WTC11 (cell line): Measurements from ENCODE around the gene TH. TPM values are rescaled to one million over a fixed set of nuclear protein-coding genes. Genes with fewer than 3 reads are reported as not detected.

Experiments used
- ATAC-seq: fragments of 200-7000 bp; cut with Tn5 transposase; 2 replicates; pipeline ENCODE4 v1.10.0; 2021; ENCODE audit warnings: mild to moderate bottlenecking, moderate library complexity
- CTCF ChIA-PET: fragments of 300-600 bp; sonication (Branson Sonifier 250); formaldehyde crosslinking; loops from one replicate; lab custom pipeline; 2021; ENCODE audit warnings: antibody characterized with exemption; lab: Charles Lee
- POLR2A ChIA-PET: fragments of 350-600 bp; sonication (Branson Sonifier 250); formaldehyde crosslinking; loops from one replicate; lab custom pipeline; 2021; ENCODE audit warnings: antibody characterized with exemption; lab: Charles Lee
- DNase-seq: peaks from one replicate; pipeline ENCODE4 v3.0.0; 2021; ENCODE audit warnings: low spot score
- H3K27ac Mint-ChIP-seq: 2 replicates; pipeline ENCODE4 v1.8.0; 2021; ENCODE audit warnings: mixed read lengths
- H3K27me3 Mint-ChIP-seq: 2 replicates; pipeline ENCODE4 v1.8.0; 2021; ENCODE audit warnings: low read depth, mild to moderate bottlenecking, moderate library complexity, mixed read lengths
- H3K36me3 Mint-ChIP-seq: 2 replicates; pipeline ENCODE4 v1.8.0; 2021; ENCODE audit warnings: mixed read lengths
- H3K4me1 Mint-ChIP-seq: 2 replicates; pipeline ENCODE4 v1.8.0; 2022; ENCODE audit warnings: mixed read lengths
- H3K4me3 Mint-ChIP-seq: 2 replicates; pipeline ENCODE4 v1.8.0; 2021; ENCODE audit warnings: mild to moderate bottlenecking, moderate library complexity, mixed read lengths
- H3K9me3 Mint-ChIP-seq: 2 replicates; pipeline ENCODE4 v1.8.0; 2021; ENCODE audit warnings: mixed read lengths
- ARID4B ChIP-seq: sonication (generic); formaldehyde crosslinking; IDR thresholded peaks from 2 replicates; pipeline ENCODE4 v1.8.0; 2023; ENCODE audit warnings: missing genetic modification reagents, mild to moderate bottlenecking, borderline replicate concordance
- FOXP1 ChIP-seq: sonication (generic); formaldehyde crosslinking; IDR thresholded peaks from 2 replicates; pipeline ENCODE4 v1.8.0; 2022; ENCODE audit warnings: missing genetic modification reagents, mild to moderate bottlenecking, moderate library complexity, borderline replicate concordance
- STAT6 ChIP-seq: sonication (generic); formaldehyde crosslinking; conservative IDR thresholded peaks from 2 replicates; pipeline ENCODE4 v1.8.1; 2023; ENCODE audit warnings: mild to moderate bottlenecking, low read depth, missing genetic modification reagents, moderate library complexity
- ZNF281 ChIP-seq: sonication (generic); formaldehyde crosslinking; IDR thresholded peaks from 2 replicates; pipeline ENCODE4 v1.8.0; 2023; ENCODE audit warnings: mild to moderate bottlenecking, missing genetic modification reagents
- ZNF532 ChIP-seq: fragments of 250-450 bp; sonication (Bioruptor Pico); IDR thresholded peaks from 2 replicates; pipeline ENCODE4 v1.9.0; 2021; ENCODE audit warnings: mild to moderate bottlenecking, borderline replicate concordance
- total RNA-seq: library from RNA; stranded (reverse); gene quantifications from 3 replicates; pipeline ENCODE4 v1.2.3, GENCODE V29; 2021

Gene TH
- total RNA-seq, 1 experiment from 2014 or later = not detected

GRCh38 chr11:2164861-2165555 lies 6.6 kb downstream of the TH start:
- H3K4me1 Mint-ChIP-seq = no peaks in the 10 kb centered on the region
- CTCF ChIA-PET = interaction anchor here (1.0 to 3.9 kb wide), 16 partner anchors 9 to 1000 kb away, joined by 3 to 37 read pairs (median 7); partner anchors contain the start of gene OSBPL5
- no peak for ATAC-seq

More at GRCh38 chr11:2164861-2165555, 6.6 kb downstream of the TH start:
- no peak overlapping the region for H3K27ac Mint-ChIP-seq
- POLR2A ChIA-PET = no interaction called here
- no peaks in the 10 kb centered on the region for H3K36me3 Mint-ChIP-seq
- H3K4me3 Mint-ChIP-seq = no peak overlapping the region
- no peak for DNase-seq
- H3K27me3 Mint-ChIP-seq = no peaks in the 10 kb centered on the region
- no peaks in the 10 kb centered on the region for H3K9me3 Mint-ChIP-seq
- TF ChIP-seq STAT6 (CRISPR knock-in tag) = no peak
- TF ChIP-seq FOXP1 (CRISPR knock-in tag) = no peak
- TF ChIP-seq ZNF532 (CRISPR knock-in tag) = no peak
- TF ChIP-seq ZNF281 = no peak
- no peak for TF ChIP-seq ARID4B (CRISPR knock-in tag)
